ENCODE data around the gene EMC6. TPM values are rescaled to one million over a fixed set of nuclear protein-coding genes. Genes with fewer than 3 reads are reported as not detected.

Gene EMC6
- polyA plus RNA-seq, result 35.4 to 47.4 TPM (median 36.6 TPM) in 3 replicates
- 41.4 TPM for polyA plus RNA-seq (2011; ENCODE audit: low read depth)
- polyA plus RNA-seq (2011; cell fraction: cytosol; rRNA removed), result 26.5 and 57.1 TPM in 2 replicates
- polyA plus RNA-seq (2011; cell fraction: nucleus; rRNA removed), result 15.5 and 22.9 TPM in 2 replicates
- polyA plus RNA-seq (2012; ENCODE audit: low replicate concordance), result 45.2 and 58.0 TPM in 2 replicates
- 5.1 to 9.4 TPM (median 5.2 TPM) in 3 replicates for polyA minus RNA-seq
- polyA minus RNA-seq (2011; cell fraction: cytosol; rRNA and poly(A)+ RNA removed), result 42.4 TPM
- polyA minus RNA-seq (2011; cell fraction: nucleus; rRNA and poly(A)+ RNA removed), result 6.1 and 10.6 TPM in 2 replicates

DNA sequence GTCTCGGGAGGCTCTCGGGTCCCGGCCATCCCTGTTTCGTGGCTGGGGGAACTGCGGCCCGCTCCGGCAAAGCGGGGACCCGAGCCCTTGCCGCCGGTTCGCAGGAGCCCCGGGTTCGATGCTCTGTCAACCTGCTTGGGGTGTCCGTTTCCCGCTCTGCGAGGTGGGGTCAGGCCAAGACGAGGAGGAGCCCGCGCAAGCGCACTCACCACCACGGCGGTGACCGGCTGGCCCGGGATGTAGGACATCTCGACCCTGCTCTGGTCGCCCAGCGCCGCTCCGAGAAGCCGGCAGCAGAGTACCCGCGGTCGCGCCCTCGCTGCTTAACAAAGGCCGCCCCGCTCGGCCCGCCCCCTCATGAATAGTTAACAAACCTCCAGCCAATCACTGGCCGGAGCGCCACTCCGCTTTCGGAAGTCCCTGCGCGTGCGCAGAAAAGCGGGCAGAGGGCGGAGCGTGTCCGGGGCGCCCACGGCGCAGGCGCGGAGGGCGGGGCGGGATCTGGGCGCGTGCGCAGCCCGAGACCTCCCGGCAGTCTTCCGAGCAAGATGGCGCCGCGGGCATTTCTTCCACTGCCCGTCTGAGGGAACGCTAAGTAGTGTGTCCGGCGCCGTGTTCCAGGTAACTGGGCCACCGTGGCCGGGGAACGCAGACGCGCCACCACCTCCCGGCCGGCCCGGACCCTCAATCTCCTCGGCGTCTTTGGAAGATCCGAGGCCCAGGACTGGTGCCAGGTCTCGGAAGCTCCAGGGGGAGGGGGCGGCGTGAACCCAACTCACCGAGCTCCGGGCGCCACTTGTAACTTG is at the start of gene EMC6, which contains the start of gene TAX1BP3:
TSS of gene EMC6 (plus strand) at position 534 of the 806 bp plus-strand sequence. CDS start 335 bp downstream, outside the sequence.
TSS of gene TAX1BP3 (minus strand) at position 300 of the 806 bp plus-strand sequence. CDS start at position 248, 52 bp downstream.
- Histone ChIP-seq H3K4me3 (ENCODE audit: control insufficient read depth in 2 of 3, extremely low read depth in 1 of 3, insufficient read depth in 2 of 3, low read depth in 1 of 3, low read length in 3 of 3) (peak within 1 kb of the TSS; percentile 96 to 99 (median 98)), H4K20me1 (ENCODE audit: control insufficient read depth, extremely low read depth, insufficient read depth, low read length) (peaks cover 12% of the 10 kb centered on the region), H3K4me2 (ENCODE audit: control insufficient read depth, extremely low read depth, insufficient read depth, low read depth, low read length) (peak within 1 kb of the TSS; percentile 100), H2AFZ (ENCODE audit: control insufficient read depth, low read length) (peak within 1 kb of the TSS; percentile 83), H3K9me3 (ENCODE audit: control insufficient read depth, low read depth, low read length) (no peaks in the 10 kb centered on the region), H3K4me1 (ENCODE audit: control insufficient read depth, extremely low read depth, insufficient read depth, low read length) (peaks cover 30% of the 10 kb centered on the region), H3K36me3 (ENCODE audit: control insufficient read depth in 2 of 2, extremely low read depth in 1 of 2, insufficient read depth in 2 of 2, low read length in 2 of 2) (peaks cover 16 to 31% of the 10 kb centered on the region in 2 experiments), H3K27ac (ENCODE audit: control insufficient read depth, insufficient read depth, low read length) (peak within 1 kb of the TSS; percentile 88), H3K9ac (ENCODE audit: control insufficient read depth, extremely low read depth, insufficient read depth, low read length) (peak within 1 kb of the TSS; percentile 96), H3K27me3 (ENCODE audit: control insufficient read depth, extremely low read depth, insufficient read depth, low read length) (no peaks in the 10 kb centered on the region), H3K9me1 (ENCODE audit: control insufficient read depth, extremely low read depth, insufficient read depth, low read length) (peaks cover 5% of the 10 kb centered on the region), H3K79me2 (ENCODE audit: control insufficient read depth, insufficient read depth, low read length) (peaks cover 50% of the 10 kb centered on the region)
- dilution Hi-C loops (cut with MboI; ENCODE audit: extremely low pct_ligation_motif_present, low sequenced_read_pairs), result no loop called here
- DNase-seq (ENCODE audit: low read depth, low spot score), result peak; percentile 90
- FAIRE-seq, result peak; percentile 26
- no peak for TF ChIP-seq EZH2 (IDR thresholded peaks at IDR 0.05; ENCODE audit: low read length)
- TF ChIP-seq, protein P1, sequence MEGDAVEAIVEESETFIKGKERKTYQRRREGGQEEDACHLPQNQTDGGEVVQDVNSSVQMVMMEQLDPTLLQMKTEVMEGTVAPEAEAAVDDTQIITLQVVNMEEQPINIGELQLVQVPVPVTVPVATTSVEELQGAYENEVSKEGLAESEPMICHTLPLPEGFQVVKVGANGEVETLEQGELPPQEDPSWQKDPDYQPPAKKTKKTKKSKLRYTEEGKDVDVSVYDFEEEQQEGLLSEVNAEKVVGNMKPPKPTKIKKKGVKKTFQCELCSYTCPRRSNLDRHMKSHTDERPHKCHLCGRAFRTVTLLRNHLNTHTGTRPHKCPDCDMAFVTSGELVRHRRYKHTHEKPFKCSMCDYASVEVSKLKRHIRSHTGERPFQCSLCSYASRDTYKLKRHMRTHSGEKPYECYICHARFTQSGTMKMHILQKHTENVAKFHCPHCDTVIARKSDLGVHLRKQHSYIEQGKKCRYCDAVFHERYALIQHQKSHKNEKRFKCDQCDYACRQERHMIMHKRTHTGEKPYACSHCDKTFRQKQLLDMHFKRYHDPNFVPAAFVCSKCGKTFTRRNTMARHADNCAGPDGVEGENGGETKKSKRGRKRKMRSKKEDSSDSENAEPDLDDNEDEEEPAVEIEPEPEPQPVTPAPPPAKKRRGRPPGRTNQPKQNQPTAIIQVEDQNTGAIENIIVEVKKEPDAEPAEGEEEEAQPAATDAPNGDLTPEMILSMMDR (optimal IDR thresholded peaks at IDR 0.05 in 1 of 3, IDR thresholded peaks at IDR 0.05 in 1 of 3, conservative IDR thresholded peaks at IDR 0.05 in 1 of 3; ENCODE audit: extremely low read depth in 1 of 3, insufficient read depth in 2 of 3, low read length in 3 of 3), result peak in 1 of 3 experiments; percentile 5

DNA sequence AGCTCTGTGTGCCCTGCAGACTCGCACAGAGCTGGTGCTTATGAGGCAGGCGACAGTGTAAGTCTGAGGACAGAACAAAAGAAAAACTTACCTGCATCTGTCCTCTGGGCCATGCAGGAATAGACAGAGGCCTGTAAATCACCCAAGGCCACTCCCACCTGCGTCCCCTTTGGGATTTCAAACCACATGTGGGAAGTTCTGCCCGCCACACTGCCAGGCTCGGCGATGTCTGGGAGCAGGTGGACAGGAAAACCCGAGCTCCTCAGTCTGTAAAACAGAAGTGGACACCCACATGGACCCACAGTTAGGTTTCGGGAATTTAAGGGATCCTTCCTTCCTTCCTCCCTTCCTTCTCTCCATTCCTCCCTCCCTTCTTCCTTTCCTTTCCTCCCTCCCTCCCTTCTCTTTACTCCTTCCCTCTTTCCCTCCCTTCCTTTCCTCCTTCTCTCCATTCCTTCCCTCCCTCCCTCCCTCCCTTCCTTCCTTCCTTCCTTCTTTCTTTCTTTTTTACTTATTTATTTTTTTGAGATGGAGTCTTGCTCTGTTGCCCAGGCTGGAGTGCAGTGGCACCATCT is 47.4 kb upstream of the EMC6 start:
- no peaks in the 10 kb centered on the region for H3K79me2 ChIP-seq (ENCODE audit: control insufficient read depth, insufficient read depth, low read length)
- no peak overlapping the region for H3K27ac ChIP-seq (ENCODE audit: control insufficient read depth, insufficient read depth, low read length)
- no peak overlapping the region for H3K4me2 ChIP-seq (ENCODE audit: control insufficient read depth, extremely low read depth, insufficient read depth, low read depth, low read length)
- no peak overlapping the region for H3K9ac ChIP-seq (ENCODE audit: control insufficient read depth, extremely low read depth, insufficient read depth, low read length)
- H3K4me1 ChIP-seq (ENCODE audit: control insufficient read depth, extremely low read depth, insufficient read depth, low read length), result no peaks in the 10 kb centered on the region
- H3K9me1 ChIP-seq (ENCODE audit: control insufficient read depth, extremely low read depth, insufficient read depth, low read length), result no peaks in the 10 kb centered on the region
- no peaks in the 10 kb centered on the region for H3K9me3 ChIP-seq (ENCODE audit: control insufficient read depth, low read depth, low read length)
- no peak for FAIRE-seq
- no peak overlapping the region for H3K4me3 ChIP-seq (ENCODE audit: control insufficient read depth in 2 of 3, extremely low read depth in 1 of 3, insufficient read depth in 2 of 3, low read depth in 1 of 3, low read length in 3 of 3)
- H3K27me3 ChIP-seq (ENCODE audit: control insufficient read depth, extremely low read depth, insufficient read depth, low read length), result no peaks in the 10 kb centered on the region
- no peak overlapping the region for H2AFZ ChIP-seq (ENCODE audit: control insufficient read depth, low read length)
- dilution Hi-C loops (cut with MboI; ENCODE audit: extremely low pct_ligation_motif_present, low sequenced_read_pairs), result no loop called here
- H3K36me3 ChIP-seq (ENCODE audit: control insufficient read depth in 2 of 2, extremely low read depth in 1 of 2, insufficient read depth in 2 of 2, low read length in 2 of 2), result peaks cover 15 to 28% of the 10 kb centered on the region in 2 experiments
- H4K20me1 ChIP-seq (ENCODE audit: control insufficient read depth, extremely low read depth, insufficient read depth, low read length), result no peaks in the 10 kb centered on the region
- no peak for DNase-seq (ENCODE audit: low read depth, low spot score)
- TF ChIP-seq EZH2 (IDR thresholded peaks at IDR 0.05; ENCODE audit: low read length), result no peak
- TF ChIP-seq, protein P1 (optimal IDR thresholded peaks at IDR 0.05 in 1 of 3, IDR thresholded peaks at IDR 0.05 in 1 of 3, conservative IDR thresholded peaks at IDR 0.05 in 1 of 3; ENCODE audit: extremely low read depth in 1 of 3, insufficient read depth in 2 of 3, low read length in 3 of 3), result no peak

Measured in keratinocyte (primary cell).